Measurements from ENCODE around the gene MSL3B.
"Not testable (repeated sequence)": the region's sequence is repeated elsewhere in the genome, so short reads cannot be mapped to it uniquely, and the experiment has no call there.

Gene MSL3B

GRCh38 chr2:233867993-233868532 is at the start of gene MSL3B:
Gene MSL3B (minus strand): TSS chr2:233868386.
- intact Hi-C loops (cut with DNase I) = no loop called here
- DNase-seq = peak in 6 of 42 donors; percentile 6 to 45 (median 20)

GRCh38 chr2:233917116-233917515 is 48.9 kb upstream of the MSL3B start, which contains the start of gene TRPM8:
Gene TRPM8 (plus strand): TSS chr2:233917373. CDS start chr2:233926538, 9,165 bp downstream.
- intact Hi-C loops (cut with DNase I) = no loop called here
- DNase-seq = no peak

GRCh38 chr2:233915128-233915527 is 46.9 kb upstream of the MSL3B start:
- peak in 8 of 42 donors; percentile 3 to 54 (median 15) for DNase-seq
- intact Hi-C loops (cut with DNase I) = no loop called here

GRCh38 chr2:233912691-233913423 is 44.7 kb upstream of the MSL3B start:
- no peak for DNase-seq
- intact Hi-C loops (cut with DNase I) = no loop called here

- no peak for DNase-seq
- intact Hi-C loops (cut with DNase I) = no loop called here
These were observed 39.4 kb upstream of the MSL3B start for GRCh38 chr2:233907627-233908026.

- no peak for DNase-seq
- intact Hi-C loops (cut with DNase I) = no loop called here
These were observed 37.8 kb upstream of the MSL3B start for GRCh38 chr2:233905945-233906344.

GRCh38 chr2:233901884-233902283 is 33.7 kb upstream of the MSL3B start:
- no peak for DNase-seq
- intact Hi-C loops (cut with DNase I) = no loop called here

GRCh38 chr2:233901367-233901766 is 33.2 kb upstream of the MSL3B start:
- DNase-seq = no peak
- intact Hi-C loops (cut with DNase I) = no loop called here

GRCh38 chr2:233896253-233896652 is 28.1 kb upstream of the MSL3B start:
- intact Hi-C loops (cut with DNase I); DNase-seq: not testable (repeated sequence)

- intact Hi-C loops (cut with DNase I) = no loop called here
- DNase-seq = no peak
These were observed 24.6 kb upstream of the MSL3B start for GRCh38 chr2:233892793-233893192.

- no peak for DNase-seq
- intact Hi-C loops (cut with DNase I) = no loop called here
These were observed 14.2 kb upstream of the MSL3B start for GRCh38 chr2:233882353-233882752.

- intact Hi-C loops (cut with DNase I); DNase-seq: not testable (repeated sequence)
These were observed 3.9 kb upstream of the MSL3B start for GRCh38 chr2:233872125-233872524.

GRCh38 chr2:233871432-233871831 is 3.2 kb upstream of the MSL3B start:
- intact Hi-C loops (cut with DNase I) = no loop called here
- DNase-seq = no peak

GRCh38 chr2:233866479-233866878 is 1.7 kb downstream of the MSL3B start:
- intact Hi-C loops (cut with DNase I) = no loop called here

GRCh38 chr2:233865838-233866237 is 2.3 kb downstream of the MSL3B start:
- DNase-seq = no peak
- intact Hi-C loops (cut with DNase I) = no loop called here

More at GRCh38 chr2:233866479-233866878, 1.7 kb downstream of the MSL3B start:
- no peak for DNase-seq

GRCh38 chr2:233862261-233862768 is 5.9 kb downstream of the MSL3B start:
- intact Hi-C loops (cut with DNase I) = no loop called here
- no peak for DNase-seq

- intact Hi-C loops (cut with DNase I) = no loop called here
- DNase-seq = no peak
These were observed 9.9 kb downstream of the MSL3B start for GRCh38 chr2:233858331-233858730.

- intact Hi-C loops (cut with DNase I) = no loop called here
- peak in 4 of 42 donors; percentile 7 to 47 (median 30) for DNase-seq
These were observed 10.6 kb downstream of the MSL3B start for GRCh38 chr2:233857511-233858141.

GRCh38 chr2:233856184-233856583 is 12.0 kb downstream of the MSL3B start:
- DNase-seq = no peak
- intact Hi-C loops (cut with DNase I) = no loop called here

- intact Hi-C loops (cut with DNase I) = no loop called here
- no peak for DNase-seq
These were observed 12.8 kb downstream of the MSL3B start for GRCh38 chr2:233855345-233855744.

All from head of caudate nucleus (tissue), 42 donors.